Uterus (tissue), 4 donors: Measurements from ENCODE around the gene PSAT1. TPM values are rescaled to one million over a fixed set of nuclear protein-coding genes. Genes with fewer than 3 reads are reported as not detected.

ENCODE experiments used
- DNase-seq, 2 donors: peaks; one replicate each; pipeline ENCODE4 v3.0.0-alpha.2; 2019 to 2020
- H3K27ac ChIP-seq, 2 donors: fragments of 200-600 bp; sonication (generic); 1 replicate in 1 of 2; 2 replicates in 1 of 2; pipeline ENCODE4 v1.5.1; 2016 to 2018
- H3K27me3 ChIP-seq, 2 donors: fragments of 200-600 bp; sonication (generic); one replicate each; pipeline ENCODE4 v1.5.1; 2018 to 2019; ENCODE audit warnings: control low read depth in 1 of 2
- H3K36me3 ChIP-seq, 2 donors: fragments of 200-600 bp; sonication (generic); one replicate each; pipeline ENCODE4 v1.5.1; 2019; ENCODE audit warnings: control low read depth in 1 of 2
- H3K4me1 ChIP-seq, 2 donors: fragments of 200-600 bp; sonication (generic); one replicate each; pipeline ENCODE4 v1.5.1; 2018 to 2019; ENCODE audit warnings: control low read depth in 1 of 2
- H3K4me3 ChIP-seq, 2 donors: fragments of 200-600 bp; sonication (generic); 1 replicate in 1 of 2; 2 replicates in 1 of 2; pipeline ENCODE4 v1.5.1; 2018 to 2019; ENCODE audit warnings: mild to moderate bottlenecking in 1 of 2
- H3K9me3 ChIP-seq, 2 donors: fragments of 200-600 bp; sonication (generic); one replicate each; pipeline ENCODE4 v1.5.1; 2019; ENCODE audit warnings: control low read depth in 1 of 2
- POLR2A ChIP-seq, 2 donors: fragments of 450-650 bp; IDR thresholded peaks; one replicate each; pipeline ENCODE4 v1.6.1; 2016; ENCODE audit warnings: antibody characterized with exemption in 2 of 2, mild to moderate bottlenecking in 1 of 2, moderate library complexity in 1 of 2
- intact Hi-C: fragments of 100-400 bp; cut with DNase I; formaldehyde crosslinking; loops from one replicate; pipeline ENCODE4 v1.15.1; 2023; ENCODE audit warnings: low total_unique reads
- total RNA-seq, 4 donors: library from RNA; depleted of rRNA in 3 of 4; stranded (reverse); fragments of >200 nt in 3 of 4; gene quantifications; one replicate each; pipeline versions ENCODE4 v1.1.0 to v1.2.4, GENCODE V29; 2014 to 2023
- TF ChIP-seq, protein P1 (sequence below), 4 experiments: fragments of 200-600 bp in 2 of 4; fragments of 450-650 bp in 2 of 4; sonication (generic) in 2 of 4; IDR thresholded peaks; one replicate each; pipeline ENCODE4 v1.5.1; 2016 to 2019; ENCODE audit warnings: antibody characterized with exemption in 4 of 4, mild to moderate bottlenecking in 2 of 4, moderate library complexity in 1 of 4
- donor health status: DM: yes; HTN: yes; CAD: no.

Gene PSAT1
- total RNA-seq, 4 donors from 2014 or later = 0.29 to 33.3 (median 1.6) TPM; not detected in 1

GRCh38 chr9:78356634-78357033, 59.7 kb downstream of the PSAT1 start:
- intact Hi-C loops = no loop called here
- Histone ChIP-seq H3K4me1 (no peaks in the 10 kb centered on the region), H3K4me3 (no peak overlapping the region), H3K9me3 (no peaks in the 10 kb centered on the region), H3K27ac (no peak overlapping the region), H3K36me3 (no peaks in the 10 kb centered on the region), H3K27me3 (no peaks in the 10 kb centered on the region)
- DNase-seq = no peak
- no peak for TF ChIP-seq POLR2A (IDR thresholded peaks at IDR 0.05)
- TF ChIP-seq, protein P1, sequence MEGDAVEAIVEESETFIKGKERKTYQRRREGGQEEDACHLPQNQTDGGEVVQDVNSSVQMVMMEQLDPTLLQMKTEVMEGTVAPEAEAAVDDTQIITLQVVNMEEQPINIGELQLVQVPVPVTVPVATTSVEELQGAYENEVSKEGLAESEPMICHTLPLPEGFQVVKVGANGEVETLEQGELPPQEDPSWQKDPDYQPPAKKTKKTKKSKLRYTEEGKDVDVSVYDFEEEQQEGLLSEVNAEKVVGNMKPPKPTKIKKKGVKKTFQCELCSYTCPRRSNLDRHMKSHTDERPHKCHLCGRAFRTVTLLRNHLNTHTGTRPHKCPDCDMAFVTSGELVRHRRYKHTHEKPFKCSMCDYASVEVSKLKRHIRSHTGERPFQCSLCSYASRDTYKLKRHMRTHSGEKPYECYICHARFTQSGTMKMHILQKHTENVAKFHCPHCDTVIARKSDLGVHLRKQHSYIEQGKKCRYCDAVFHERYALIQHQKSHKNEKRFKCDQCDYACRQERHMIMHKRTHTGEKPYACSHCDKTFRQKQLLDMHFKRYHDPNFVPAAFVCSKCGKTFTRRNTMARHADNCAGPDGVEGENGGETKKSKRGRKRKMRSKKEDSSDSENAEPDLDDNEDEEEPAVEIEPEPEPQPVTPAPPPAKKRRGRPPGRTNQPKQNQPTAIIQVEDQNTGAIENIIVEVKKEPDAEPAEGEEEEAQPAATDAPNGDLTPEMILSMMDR (IDR thresholded peaks at IDR 0.05) = no peak

GRCh38 chr9:78357165-78357873, 60.4 kb downstream of the PSAT1 start:
- intact Hi-C loops = no loop called here
- Histone ChIP-seq H3K4me1 (no peaks in the 10 kb centered on the region), H3K36me3 (no peaks in the 10 kb centered on the region), H3K9me3 (no peaks in the 10 kb centered on the region), H3K4me3 (no peak overlapping the region), H3K27ac (no peak overlapping the region), H3K27me3 (no peaks in the 10 kb centered on the region)
- no peak for TF ChIP-seq POLR2A (IDR thresholded peaks at IDR 0.05)
- TF ChIP-seq, protein P1 (IDR thresholded peaks at IDR 0.05) = no peak
- DNase-seq = no peak

DNA sequence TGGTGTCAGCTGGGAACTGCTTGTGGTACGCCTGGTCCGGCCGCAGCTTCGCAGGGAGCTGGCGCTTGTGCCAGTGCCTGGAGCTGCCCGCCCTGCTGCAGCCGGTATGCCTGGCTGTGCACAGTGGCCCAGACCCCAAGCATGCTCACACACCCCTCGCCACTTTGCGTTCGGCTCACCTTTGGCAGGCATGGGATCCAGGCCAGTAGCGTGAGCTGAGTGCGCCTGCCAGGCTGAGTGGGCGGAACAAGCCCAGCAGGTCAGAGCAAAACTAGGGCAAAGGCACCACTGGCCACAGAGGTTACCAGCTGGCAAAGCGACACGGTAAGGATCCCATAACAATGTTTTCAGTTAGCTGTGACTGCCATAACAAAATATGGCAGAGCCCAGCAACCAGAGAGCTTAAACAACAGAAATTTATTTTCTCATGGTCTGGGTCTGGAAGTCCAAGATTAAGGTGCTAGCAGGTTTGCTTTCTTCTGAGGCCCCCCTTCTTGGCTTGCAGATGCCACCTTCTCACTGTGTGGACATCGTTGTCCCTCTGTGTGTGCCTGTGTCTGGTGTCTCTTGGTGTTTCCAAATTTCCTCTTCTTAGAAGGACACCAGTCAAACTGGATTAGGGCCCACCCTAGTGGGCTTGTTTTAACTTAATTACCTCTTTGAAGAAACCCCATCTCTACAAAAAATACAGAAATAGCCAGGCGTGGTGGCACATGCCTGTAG, 61.6 kb downstream of the PSAT1 start:
- no peaks in the 10 kb centered on the region for H3K36me3 ChIP-seq
- no peak for TF ChIP-seq POLR2A (IDR thresholded peaks at IDR 0.05)
- TF ChIP-seq, protein P1 (IDR thresholded peaks at IDR 0.05) = no peak
- DNase-seq = no peak
- H3K9me3 ChIP-seq = no peaks in the 10 kb centered on the region
- intact Hi-C loops = no loop called here
- H3K27me3 ChIP-seq = no peaks in the 10 kb centered on the region
- no peaks in the 10 kb centered on the region for H3K4me1 ChIP-seq
- no peak overlapping the region for H3K4me3 ChIP-seq
- no peak overlapping the region for H3K27ac ChIP-seq

GRCh38 chr9:78363221-78363620, 66.3 kb downstream of the PSAT1 start:
- no peaks in the 10 kb centered on the region for H3K4me1 ChIP-seq
- TF ChIP-seq POLR2A (IDR thresholded peaks at IDR 0.05) = no peak
- DNase-seq = no peak

DNA sequence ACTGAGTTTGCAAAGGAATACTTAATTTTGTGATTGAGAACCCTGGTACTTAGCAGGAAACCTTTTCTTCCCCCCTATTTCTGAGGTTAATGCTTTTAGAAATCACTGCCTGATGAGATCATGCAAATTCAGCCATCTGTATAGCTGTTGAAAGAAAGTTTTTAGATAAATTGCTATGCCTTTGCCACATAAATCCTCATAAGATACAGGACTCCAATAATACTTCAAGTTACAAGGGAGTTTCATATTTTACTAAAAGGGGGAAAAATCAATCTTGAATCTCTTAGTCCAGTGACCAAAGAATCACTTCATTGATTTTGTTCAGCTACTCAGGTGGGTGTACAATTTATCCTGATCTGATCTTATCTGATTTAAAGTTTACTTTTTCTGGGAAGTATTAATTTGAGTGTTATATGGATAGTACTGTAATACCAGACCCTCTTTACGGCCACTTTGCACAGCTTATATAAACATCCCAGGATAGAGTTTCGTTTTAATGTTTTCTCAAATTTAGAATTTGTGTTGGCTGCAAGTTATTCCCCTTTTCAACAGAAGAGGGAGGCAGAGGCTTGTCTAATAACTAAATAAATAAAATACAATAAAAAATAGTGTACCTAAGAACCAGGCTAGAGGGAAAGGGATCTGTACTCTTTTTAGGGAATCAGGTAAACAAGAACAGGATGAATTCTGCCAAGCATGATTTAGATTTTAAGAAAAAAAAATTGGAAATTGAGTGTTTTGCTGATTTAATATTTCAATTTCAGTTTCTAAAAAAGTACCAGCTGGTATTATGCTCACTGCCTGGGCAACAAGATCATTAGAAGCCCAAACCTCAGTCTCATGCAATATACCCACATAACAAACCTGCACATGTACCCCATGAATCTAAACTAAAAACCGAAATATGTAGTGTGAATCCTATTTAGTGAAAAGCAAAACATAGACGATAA, 69.1 kb downstream of the PSAT1 start:
- H3K9me3 ChIP-seq = no peaks in the 10 kb centered on the region
- intact Hi-C loops = no loop called here

More at GRCh38 chr9:78363221-78363620, 66.3 kb downstream of the PSAT1 start:
- no peaks in the 10 kb centered on the region for H3K27me3 ChIP-seq
- H3K9me3 ChIP-seq = no peaks in the 10 kb centered on the region
- H3K36me3 ChIP-seq = no peaks in the 10 kb centered on the region
- intact Hi-C loops = no loop called here
- no peak overlapping the region for H3K4me3 ChIP-seq
- no peak overlapping the region for H3K27ac ChIP-seq

More for the DNA sequence above, 69.1 kb downstream of the PSAT1 start:
- Histone ChIP-seq H3K27ac (no peak overlapping the region), H3K27me3 (no peaks in the 10 kb centered on the region), H3K36me3 (no peaks in the 10 kb centered on the region), H3K4me1 (no peaks in the 10 kb centered on the region), H3K4me3 (no peak overlapping the region)
- TF ChIP-seq, protein P1 (IDR thresholded peaks at IDR 0.05) = peak in 2 of 4 experiments; percentile 11 to 26
- TF ChIP-seq POLR2A (IDR thresholded peaks at IDR 0.05) = no peak
- DNase-seq = no peak
